ENCODE data around the gene OR52E5.

OR52E5 gene

GRCh38 chr11:5892908-5893307 is at the start of gene OR52E5:
Gene OR52E5 (plus strand): TSS chr11:5893208. CDS start chr11:5900777, 7,569 bp downstream.
- DNase-seq, result no peak

GRCh38 chr11:5846701-5847100 is 46.3 kb upstream of the OR52E5 start:
- DNase-seq, result no peak

GRCh38 chr11:5847711-5848110 is 45.3 kb upstream of the OR52E5 start:
- no peak for DNase-seq

- no peak for DNase-seq
Observed at GRCh38 chr11:5851002-5851401, 42.0 kb upstream of the OR52E5 start.

GRCh38 chr11:5857590-5857989 is 35.4 kb upstream of the OR52E5 start, which contains the start of gene OR52E8:
Gene OR52E8 (minus strand): TSS chr11:5857690. CDS start chr11:5857690, 0 bp downstream.
- DNase-seq, result no peak

- no peak for DNase-seq
Observed at GRCh38 chr11:5865826-5866225, 27.2 kb upstream of the OR52E5 start.

GRCh38 chr11:5878564-5878963 is 14.4 kb upstream of the OR52E5 start:
- no peak for DNase-seq

- no peak for DNase-seq
Observed at GRCh38 chr11:5880329-5880728, 12.7 kb upstream of the OR52E5 start, which contains the start of gene OR52E4. Gene OR52E4 (plus strand): TSS chr11:5880629. CDS start chr11:5884293, 3,664 bp downstream.

GRCh38 chr11:5881756-5882155 is 11.3 kb upstream of the OR52E5 start:
- DNase-seq, result no peak

GRCh38 chr11:5887172-5887571 is 5.8 kb upstream of the OR52E5 start:
- DNase-seq, result no peak

GRCh38 chr11:5887661-5888060 is 5.3 kb upstream of the OR52E5 start:
- no peak for DNase-seq

GRCh38 chr11:5891216-5891800 is 1.7 kb upstream of the OR52E5 start:
- no peak for DNase-seq

- DNase-seq, result no peak
Observed at GRCh38 chr11:5899534-5899933, 6.5 kb downstream of the OR52E5 start.

- DNase-seq, result no peak
Observed at GRCh38 chr11:5910540-5910939, 17.5 kb downstream of the OR52E5 start.

- DNase-seq, result no peak
Observed at GRCh38 chr11:5922749-5923426, 29.9 kb downstream of the OR52E5 start.

GRCh38 chr11:5923427-5923776 is 30.4 kb downstream of the OR52E5 start:
- DNase-seq, result no peak

- DNase-seq, result no peak
Observed at GRCh38 chr11:5923794-5924193, 30.8 kb downstream of the OR52E5 start.

GRCh38 chr11:5928271-5928670 is 35.3 kb downstream of the OR52E5 start:
- DNase-seq, result no peak

GRCh38 chr11:5928811-5929210 is 35.8 kb downstream of the OR52E5 start:
- no peak for DNase-seq

GRCh38 chr11:5929571-5930368 is 36.8 kb downstream of the OR52E5 start:
- DNase-seq, result no peak

GRCh38 chr11:5930614-5931013 is 37.6 kb downstream of the OR52E5 start:
- no peak for DNase-seq

GRCh38 chr11:5931061-5931460 is 38.1 kb downstream of the OR52E5 start:
- no peak for DNase-seq

- DNase-seq, result no peak
Observed at GRCh38 chr11:5932671-5933070, 39.7 kb downstream of the OR52E5 start.

- no peak for DNase-seq
Observed at GRCh38 chr11:5933116-5933515, 40.1 kb downstream of the OR52E5 start.
